ENCODE measurements around the gene GNAI1. TPM values are rescaled to one million over a fixed set of nuclear protein-coding genes. Genes with fewer than 3 reads are reported as not detected.

The GNAI1 gene
- polyA plus RNA-seq, 2 of the 4 experiments (the other 2 are of a cell fraction) = 46.3 to 96.3 TPM

DNA sequence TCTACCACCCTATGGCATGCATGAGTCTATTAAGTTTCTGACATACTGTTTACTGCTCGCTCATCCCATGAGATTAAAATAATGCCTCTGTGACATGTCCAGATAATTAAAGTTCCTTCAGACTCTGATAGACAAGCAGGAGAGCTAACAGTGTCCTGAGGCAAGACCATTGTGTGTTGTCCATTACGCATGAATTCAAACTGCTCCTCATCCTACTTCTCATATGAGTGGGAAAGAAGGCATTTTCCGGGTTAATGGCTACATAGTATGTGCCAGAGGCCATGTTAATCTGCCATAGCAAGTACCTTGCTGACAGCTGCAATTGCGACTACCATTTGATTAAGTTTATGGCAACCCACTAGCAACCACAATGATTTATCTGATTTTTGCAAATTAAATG lies 113.3 kb downstream of the GNAI1 start (continued):
- TF ChIP-seq, protein P1, sequence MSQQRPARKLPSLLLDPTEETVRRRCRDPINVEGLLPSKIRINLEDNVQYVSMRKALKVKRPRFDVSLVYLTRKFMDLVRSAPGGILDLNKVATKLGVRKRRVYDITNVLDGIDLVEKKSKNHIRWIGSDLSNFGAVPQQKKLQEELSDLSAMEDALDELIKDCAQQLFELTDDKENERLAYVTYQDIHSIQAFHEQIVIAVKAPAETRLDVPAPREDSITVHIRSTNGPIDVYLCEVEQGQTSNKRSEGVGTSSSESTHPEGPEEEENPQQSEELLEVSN (IDR thresholded peaks at IDR 0.05; ENCODE audit: borderline replicate concordance, low read depth) = no peak
- TF ChIP-seq HOXB13 (CRISPR knock-in tag; IDR thresholded peaks at IDR 0.05; ENCODE audit: low read depth) = no peak
- TF ChIP-seq, protein P2, sequence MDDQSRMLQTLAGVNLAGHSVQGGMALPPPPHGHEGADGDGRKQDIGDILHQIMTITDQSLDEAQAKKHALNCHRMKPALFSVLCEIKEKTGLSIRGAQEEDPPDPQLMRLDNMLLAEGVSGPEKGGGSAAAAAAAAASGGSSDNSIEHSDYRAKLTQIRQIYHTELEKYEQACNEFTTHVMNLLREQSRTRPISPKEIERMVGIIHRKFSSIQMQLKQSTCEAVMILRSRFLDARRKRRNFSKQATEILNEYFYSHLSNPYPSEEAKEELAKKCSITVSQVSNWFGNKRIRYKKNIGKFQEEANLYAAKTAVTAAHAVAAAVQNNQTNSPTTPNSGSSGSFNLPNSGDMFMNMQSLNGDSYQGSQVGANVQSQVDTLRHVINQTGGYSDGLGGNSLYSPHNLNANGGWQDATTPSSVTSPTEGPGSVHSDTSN (IDR thresholded peaks at IDR 0.05) = no peak
- TF ChIP-seq, protein P3, sequence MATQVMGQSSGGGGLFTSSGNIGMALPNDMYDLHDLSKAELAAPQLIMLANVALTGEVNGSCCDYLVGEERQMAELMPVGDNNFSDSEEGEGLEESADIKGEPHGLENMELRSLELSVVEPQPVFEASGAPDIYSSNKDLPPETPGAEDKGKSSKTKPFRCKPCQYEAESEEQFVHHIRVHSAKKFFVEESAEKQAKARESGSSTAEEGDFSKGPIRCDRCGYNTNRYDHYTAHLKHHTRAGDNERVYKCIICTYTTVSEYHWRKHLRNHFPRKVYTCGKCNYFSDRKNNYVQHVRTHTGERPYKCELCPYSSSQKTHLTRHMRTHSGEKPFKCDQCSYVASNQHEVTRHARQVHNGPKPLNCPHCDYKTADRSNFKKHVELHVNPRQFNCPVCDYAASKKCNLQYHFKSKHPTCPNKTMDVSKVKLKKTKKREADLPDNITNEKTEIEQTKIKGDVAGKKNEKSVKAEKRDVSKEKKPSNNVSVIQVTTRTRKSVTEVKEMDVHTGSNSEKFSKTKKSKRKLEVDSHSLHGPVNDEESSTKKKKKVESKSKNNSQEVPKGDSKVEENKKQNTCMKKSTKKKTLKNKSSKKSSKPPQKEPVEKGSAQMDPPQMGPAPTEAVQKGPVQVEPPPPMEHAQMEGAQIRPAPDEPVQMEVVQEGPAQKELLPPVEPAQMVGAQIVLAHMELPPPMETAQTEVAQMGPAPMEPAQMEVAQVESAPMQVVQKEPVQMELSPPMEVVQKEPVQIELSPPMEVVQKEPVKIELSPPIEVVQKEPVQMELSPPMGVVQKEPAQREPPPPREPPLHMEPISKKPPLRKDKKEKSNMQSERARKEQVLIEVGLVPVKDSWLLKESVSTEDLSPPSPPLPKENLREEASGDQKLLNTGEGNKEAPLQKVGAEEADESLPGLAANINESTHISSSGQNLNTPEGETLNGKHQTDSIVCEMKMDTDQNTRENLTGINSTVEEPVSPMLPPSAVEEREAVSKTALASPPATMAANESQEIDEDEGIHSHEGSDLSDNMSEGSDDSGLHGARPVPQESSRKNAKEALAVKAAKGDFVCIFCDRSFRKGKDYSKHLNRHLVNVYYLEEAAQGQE (IDR thresholded peaks at IDR 0.05) = no peak
- TF ChIP-seq, protein P4, sequence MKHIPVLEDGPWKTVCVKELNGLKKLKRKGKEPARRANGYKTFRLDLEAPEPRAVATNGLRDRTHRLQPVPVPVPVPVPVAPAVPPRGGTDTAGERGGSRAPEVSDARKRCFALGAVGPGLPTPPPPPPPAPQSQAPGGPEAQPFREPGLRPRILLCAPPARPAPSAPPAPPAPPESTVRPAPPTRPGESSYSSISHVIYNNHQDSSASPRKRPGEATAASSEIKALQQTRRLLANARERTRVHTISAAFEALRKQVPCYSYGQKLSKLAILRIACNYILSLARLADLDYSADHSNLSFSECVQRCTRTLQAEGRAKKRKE (CRISPR knock-in tag; IDR thresholded peaks at IDR 0.05; ENCODE audit: low read depth) = no peak
- TF ChIP-seq BHLHE40 (IDR thresholded peaks at IDR 0.05; ENCODE audit: low read depth, low read length) = no peak
- TF ChIP-seq, protein P5, sequence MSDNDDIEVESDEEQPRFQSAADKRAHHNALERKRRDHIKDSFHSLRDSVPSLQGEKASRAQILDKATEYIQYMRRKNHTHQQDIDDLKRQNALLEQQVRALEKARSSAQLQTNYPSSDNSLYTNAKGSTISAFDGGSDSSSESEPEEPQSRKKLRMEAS (IDR thresholded peaks at IDR 0.05) = no peak
- no peak for TF ChIP-seq JUNB (IDR thresholded peaks at IDR 0.05)
- no peak for TF ChIP-seq JUN (IDR thresholded peaks at IDR 0.05)

DNA sequence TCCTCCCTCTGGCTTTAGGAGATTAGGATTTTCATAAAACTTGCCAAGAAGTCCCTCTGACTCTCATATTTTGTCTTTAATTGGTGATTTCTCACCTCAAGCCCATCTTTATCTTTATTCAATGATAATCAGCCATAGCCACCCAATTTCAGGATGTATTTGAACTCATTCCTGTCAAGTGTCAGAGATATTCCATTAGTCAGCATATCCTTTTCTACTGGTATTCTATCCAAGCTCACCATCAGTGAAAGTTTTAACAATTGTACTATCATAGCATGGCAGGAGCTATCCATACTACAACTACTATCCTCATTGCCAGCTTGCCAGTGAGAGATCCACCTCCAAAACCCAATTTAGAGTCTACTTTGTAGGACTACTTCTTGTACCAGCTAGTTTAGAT lies 114.6 kb downstream of the GNAI1 start:
- no peaks in the 10 kb centered on the region for H3K9me3 ChIP-seq
- POLR2A ChIA-PET = no interaction called here
- no peak overlapping the region for H3K4me2 ChIP-seq
- TF ChIP-seq, protein P6, sequence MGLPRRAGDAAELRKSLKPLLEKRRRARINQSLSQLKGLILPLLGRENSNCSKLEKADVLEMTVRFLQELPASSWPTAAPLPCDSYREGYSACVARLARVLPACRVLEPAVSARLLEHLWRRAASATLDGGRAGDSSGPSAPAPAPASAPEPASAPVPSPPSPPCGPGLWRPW (IDR thresholded peaks at IDR 0.05) = no peak
- TF ChIP-seq POLR2AphosphoS2 (conservative IDR thresholded peaks at IDR 0.05; ENCODE audit: low read length) (no peak), FOSB (CRISPR knock-in tag; IDR thresholded peaks at IDR 0.05) (no peak), HOXB13 (CRISPR knock-in tag; IDR thresholded peaks at IDR 0.05; ENCODE audit: low read depth) (no peak), KDM1A (IDR thresholded peaks at IDR 0.05; ENCODE audit: low read depth) (no peak), MAFK (IDR thresholded peaks at IDR 0.05; ENCODE audit: partially characterized antibody) (peak; percentile 75)
- CTCF ChIA-PET = interaction anchor here (0.5 kb wide), 1 partner anchor 38 kb away, joined by 4 read pairs; no protein-coding TSS in a partner anchor
- H3K4me1 ChIP-seq = no peaks in the 10 kb centered on the region
- no peak for ATAC-seq
- no peak for DNase-seq (ENCODE audit: low read depth in 1 of 2, low spot score in 1 of 2)
- FAIRE-seq = no peak
- no peak overlapping the region for H3K4me3 ChIP-seq
- H3K27ac ChIP-seq = no peak overlapping the region

DNA sequence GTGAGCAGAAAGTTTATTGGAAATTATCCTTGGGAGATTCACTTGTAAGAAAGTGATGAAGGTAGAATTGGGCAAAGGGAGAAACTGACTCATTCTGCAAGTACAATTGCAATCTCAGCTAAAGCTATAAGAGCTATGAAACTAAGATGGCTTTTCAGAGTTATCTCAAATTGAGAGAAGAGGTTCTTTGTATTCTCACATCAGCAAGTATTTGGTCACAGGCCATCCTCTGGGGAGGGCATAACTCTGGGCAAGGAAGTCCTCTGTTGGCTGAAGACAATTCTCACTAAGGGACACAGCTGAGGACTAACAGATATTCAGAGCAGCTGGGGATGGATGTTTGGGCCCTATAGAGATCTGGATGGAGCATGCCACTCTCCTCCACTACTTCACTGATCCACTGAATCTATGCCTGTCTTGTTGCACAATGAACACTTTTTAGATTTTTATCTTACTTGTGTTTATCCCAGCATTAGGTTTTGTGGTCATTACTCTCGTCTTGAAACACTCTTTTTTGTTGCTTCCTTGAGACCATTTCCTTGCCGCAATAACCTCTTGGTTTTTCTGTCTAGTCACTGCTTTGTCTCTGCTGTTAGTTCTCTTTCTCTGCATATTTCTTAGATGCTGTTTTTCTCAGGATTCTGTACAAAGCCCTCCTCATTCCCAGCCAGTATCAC lies 115.1 kb downstream of the GNAI1 start:
- CTCF ChIA-PET = interaction anchor here (0.5 kb wide), 1 partner anchor 39 kb away, joined by 4 read pairs; no protein-coding TSS in a partner anchor
- no peak for FAIRE-seq

More for the DNA sequence above, 115.1 kb downstream of the GNAI1 start:
- Histone ChIP-seq H3K4me2 (no peak overlapping the region), H3K27ac (no peak overlapping the region), H3K9me3 (no peaks in the 10 kb centered on the region), H3K4me3 (no peak overlapping the region), H3K4me1 (no peaks in the 10 kb centered on the region)
- POLR2A ChIA-PET = no interaction called here
- no peak for DNase-seq (ENCODE audit: low read depth in 1 of 2, low spot score in 1 of 2)
- TF ChIP-seq, protein P5 (IDR thresholded peaks at IDR 0.05) = no peak
- TF ChIP-seq SMC3 (IDR thresholded peaks at IDR 0.05) = no peak
- TF ChIP-seq SREBF2 (IDR thresholded peaks at IDR 0.05) = no peak
- TF ChIP-seq, protein P3 (IDR thresholded peaks at IDR 0.05) = no peak
- TF ChIP-seq POLR2A (IDR thresholded peaks at IDR 0.05; ENCODE audit: low read length) = no peak
- no peak for TF ChIP-seq JUNB (IDR thresholded peaks at IDR 0.05)
- TF ChIP-seq BHLHE40 (IDR thresholded peaks at IDR 0.05; ENCODE audit: low read depth, low read length) = no peak
- TF ChIP-seq CBX8 (IDR thresholded peaks at IDR 0.05) = no peak
- TF ChIP-seq POLR2AphosphoS2 (conservative IDR thresholded peaks at IDR 0.05; ENCODE audit: low read length) = no peak
- TF ChIP-seq, protein P7, sequence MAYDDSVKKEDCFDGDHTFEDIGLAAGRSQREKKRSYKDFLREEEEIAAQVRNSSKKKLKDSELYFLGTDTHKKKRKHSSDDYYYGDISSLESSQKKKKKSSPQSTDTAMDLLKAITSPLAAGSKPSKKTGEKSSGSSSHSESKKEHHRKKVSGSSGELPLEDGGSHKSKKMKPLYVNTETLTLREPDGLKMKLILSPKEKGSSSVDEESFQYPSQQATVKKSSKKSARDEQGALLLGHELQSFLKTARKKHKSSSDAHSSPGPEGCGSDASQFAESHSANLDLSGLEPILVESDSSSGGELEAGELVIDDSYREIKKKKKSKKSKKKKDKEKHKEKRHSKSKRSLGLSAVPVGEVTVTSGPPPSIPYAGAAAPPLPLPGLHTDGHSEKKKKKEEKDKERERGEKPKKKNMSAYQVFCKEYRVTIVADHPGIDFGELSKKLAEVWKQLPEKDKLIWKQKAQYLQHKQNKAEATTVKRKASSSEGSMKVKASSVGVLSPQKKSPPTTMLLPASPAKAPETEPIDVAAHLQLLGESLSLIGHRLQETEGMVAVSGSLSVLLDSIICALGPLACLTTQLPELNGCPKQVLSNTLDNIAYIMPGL (CRISPR knock-in tag; IDR thresholded peaks at IDR 0.05; ENCODE audit: borderline replicate concordance) = no peak
- no peak for ATAC-seq
- 28% methylated on average over 2 of the region's 2 CpGs for WGBS (ENCODE audit: missing lambda C conversion rate)

Measured in A549 (cell line).